HG02981 (cell line): ENCODE data around the gene MCMBP.
"Not testable (repeated sequence)": the region's sequence is repeated elsewhere in the genome, so short reads cannot be mapped to it uniquely, and the experiment has no call there.

Experiments
- ATAC-seq: cut with Tn5 transposase; IDR thresholded peaks from one replicate; pipeline ENCODE4 v1.9.1; 2021; ENCODE audit warnings: mild to moderate bottlenecking, moderate library complexity; ENCODE audit not compliant: unreplicated experiment

MCMBP gene

DNA sequence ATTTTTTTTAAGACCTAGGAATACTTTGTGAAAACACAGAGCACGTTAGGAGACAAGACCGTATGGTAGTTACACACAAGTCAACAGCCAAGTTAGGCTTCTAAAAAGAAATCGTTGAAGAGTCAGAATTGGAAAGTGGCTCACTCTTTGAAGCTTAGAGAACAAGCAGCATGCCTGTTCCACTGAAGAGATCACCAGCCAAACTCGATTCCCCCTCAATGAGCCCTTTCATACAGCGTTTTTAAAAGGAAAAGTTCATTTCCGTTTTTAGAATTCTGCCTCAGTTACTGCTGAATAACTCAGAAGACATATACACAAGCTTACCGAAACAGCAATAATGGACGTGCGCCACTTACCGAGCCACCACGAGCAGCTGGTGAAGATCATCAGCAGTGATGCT is 41.0 kb downstream of the MCMBP start:
- ATAC-seq: no peak

DNA sequence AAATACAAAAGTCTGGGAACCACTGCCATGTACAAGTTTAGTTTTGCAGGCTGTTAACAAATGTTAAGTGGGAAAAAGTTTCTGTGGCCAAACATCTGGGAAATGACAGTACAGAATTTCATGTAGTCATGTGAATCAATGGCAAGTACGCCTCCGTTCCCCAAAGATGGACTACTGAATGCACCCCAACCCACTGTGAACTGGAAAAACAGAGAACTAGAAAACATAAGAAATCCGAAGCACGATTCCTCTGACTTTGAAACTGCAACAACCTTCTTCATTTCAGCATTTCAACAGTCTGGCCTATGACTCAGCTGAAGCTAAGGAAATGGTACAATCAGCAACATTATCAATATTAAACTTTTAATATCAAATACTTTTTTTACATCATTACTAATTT is 41.8 kb downstream of the MCMBP start:
- no peak for ATAC-seq

DNA sequence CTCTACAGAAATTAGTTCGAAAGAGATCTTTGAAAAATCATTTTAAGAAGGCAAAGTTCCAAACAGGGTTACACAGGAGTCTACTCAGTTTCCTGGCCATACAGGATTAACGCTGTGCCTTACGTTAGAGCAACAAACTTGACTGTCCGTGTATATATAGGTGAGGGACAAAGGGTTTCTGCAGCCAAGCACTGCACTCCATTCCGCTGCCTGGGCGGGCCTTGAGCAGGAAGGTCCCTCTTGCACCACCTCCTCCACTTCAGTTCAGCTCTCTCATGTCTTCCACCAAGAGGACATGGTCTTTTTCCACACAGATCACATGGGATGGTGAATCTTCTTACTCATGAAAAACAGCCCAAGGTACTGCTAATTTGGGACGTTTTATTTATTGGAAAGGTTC is 43.2 kb downstream of the MCMBP start:
- no peak for ATAC-seq

DNA sequence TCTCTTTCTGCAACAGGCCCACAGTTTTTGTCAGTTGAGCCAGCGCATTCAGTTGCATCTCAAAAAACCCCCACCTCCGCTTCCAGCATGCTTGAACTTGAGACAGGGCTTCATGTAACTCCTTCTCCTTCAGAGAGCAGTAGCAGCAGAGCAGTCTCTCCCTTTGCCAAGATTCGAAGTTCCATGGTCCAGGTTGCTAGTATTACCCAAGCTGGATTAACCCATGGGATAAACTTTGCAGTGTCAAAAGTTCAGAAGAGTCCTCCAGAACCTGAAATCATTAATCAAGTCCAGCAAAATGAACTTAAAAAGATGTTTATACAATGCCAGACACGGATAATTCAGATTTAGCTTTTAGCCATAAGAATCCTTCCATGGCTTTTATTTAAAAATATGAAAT is 45.2 kb downstream of the MCMBP start:
- no peak for ATAC-seq

DNA sequence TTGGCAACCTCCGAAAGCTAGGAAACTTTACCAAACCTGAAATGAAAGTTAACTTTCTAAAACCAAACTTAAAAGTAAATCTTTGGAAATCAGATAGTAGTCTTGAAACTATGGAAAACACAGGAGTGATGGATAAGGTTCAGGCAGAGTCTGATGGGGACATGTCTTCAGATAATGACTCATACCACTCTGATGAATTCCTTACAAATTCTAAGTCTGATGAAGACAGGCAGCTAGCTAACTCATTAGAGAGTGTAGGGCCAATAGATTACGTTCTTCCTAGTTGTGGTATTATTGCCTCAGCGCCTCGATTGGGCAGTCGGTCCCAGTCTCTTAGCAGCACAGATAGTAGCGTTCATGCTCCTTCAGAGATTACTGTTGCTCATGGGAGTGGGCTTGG is 45.9 kb downstream of the MCMBP start:
- no peak for ATAC-seq

DNA sequence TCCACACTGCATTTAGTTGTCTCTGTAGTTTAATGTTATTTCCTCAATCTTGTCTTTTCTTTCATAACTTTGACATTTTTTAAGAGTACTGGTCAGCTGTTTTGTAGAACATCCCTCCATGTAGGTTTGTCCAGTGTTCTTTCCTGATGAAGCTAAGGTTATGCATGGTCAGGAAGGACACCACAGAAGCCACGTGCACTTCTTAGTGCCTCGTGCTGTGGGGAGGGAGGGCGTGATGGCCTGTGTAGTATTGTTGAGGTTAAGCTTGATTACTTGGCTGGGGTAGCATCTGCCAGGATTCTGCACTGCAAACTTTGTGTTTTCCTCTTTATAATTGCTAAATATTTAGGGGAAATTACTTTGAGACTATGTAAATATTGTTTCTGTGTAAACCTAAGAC is 48.3 kb downstream of the MCMBP start:
- ATAC-seq: no peak

DNA sequence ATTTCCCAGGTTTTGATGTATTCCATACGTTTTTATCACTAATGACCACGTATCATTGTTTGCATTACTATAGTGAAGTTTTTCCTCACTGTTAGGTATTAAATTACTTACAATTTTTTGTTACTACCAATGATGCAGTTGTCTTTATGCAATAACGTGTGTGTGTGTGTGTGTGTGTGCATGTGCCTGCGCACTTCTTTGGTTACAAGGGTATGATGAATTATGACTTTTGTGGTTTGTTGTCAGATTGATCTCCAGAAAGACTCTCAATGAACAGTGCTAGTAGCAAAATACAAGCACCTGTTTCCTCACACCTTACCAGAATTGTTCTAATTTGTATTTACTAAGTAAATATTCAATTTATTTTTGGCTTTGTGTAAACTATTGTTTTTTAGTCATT is 51.5 kb downstream of the MCMBP start:
- no peak for ATAC-seq

DNA sequence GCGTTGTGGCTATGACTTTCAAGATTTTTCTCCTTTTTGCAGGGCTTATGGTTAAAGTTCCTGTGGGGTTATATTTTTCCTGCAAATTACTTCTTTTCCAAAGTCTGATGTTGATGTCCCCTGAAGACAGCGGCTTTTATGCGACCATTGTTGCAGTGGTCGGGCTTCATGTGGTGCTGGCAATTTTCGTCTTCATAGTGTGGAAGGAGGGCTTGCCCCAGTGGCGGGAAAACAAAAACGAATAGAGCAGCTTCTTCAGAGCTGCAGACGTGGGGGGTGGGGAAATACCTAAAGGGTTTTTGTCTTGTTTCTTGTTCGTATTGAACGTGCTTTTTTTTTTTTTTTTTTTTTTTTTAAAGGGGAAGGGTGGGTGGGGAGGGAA is 53.8 kb downstream of the MCMBP start:
- ATAC-seq: no peak

DNA sequence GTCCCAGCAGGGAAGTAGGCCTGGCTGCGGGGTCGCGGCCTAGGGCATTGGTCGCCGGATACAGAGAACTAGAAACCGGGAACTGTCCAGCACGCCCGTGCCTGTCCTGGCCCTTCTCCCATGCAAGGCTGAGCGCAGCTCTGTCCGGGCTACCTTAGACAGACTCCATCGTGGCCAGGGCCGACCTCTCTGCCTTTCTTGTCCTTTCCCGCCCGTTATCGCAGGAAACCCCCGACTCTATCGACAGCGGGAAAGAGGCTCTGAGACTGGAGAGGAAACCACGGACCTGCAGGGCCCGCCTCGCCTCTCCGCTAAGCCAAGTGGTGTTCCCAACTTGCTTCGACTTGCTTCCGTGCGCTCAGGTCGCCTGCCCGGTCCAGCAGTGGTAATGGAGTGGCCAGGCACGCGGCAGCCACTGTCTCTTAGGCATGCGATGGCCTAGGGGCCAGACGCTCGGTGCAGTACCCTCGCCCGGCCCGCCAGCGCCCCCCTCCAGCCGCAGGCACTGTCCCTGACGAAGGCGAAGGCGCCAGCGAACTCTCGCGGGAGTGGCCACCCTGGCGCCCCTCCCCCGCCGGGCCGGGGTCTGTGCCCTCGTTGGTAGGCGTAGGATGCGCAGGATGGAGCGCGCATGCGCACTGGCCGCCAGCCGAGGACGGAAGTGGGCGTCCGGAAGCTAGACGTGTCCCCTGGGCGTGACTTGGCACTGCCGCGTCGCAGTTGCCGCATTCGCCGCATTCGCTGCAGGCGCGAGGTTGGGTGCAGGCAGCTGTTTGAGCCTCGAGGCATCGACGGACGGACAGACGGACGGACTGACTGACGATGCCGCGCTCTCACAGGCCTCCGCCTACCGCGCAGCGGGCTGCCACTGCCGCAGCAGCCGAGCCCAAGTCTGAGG is 54.4 kb downstream of the MCMBP start:
- no peak for ATAC-seq

DNA sequence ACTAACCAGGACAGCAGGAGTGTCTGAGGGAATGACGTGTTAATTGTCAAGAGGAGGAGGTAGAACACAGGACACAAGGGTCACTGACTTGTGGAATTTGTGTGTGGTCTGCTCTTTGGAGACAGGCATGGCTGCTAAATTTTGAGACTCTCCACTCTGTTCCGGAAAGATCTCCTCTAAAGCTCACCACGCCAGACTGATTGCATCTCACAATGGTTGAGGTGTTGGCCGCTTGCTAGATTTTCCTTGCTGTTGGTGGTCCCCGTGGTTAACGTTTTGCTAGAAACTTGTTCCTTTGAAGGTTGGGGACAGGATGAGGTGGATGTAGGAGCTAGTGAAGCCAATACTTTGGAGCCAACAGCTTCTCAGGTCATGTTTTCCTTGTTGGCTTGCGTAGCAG is 57.0 kb downstream of the MCMBP start:
- ATAC-seq: no peak

DNA sequence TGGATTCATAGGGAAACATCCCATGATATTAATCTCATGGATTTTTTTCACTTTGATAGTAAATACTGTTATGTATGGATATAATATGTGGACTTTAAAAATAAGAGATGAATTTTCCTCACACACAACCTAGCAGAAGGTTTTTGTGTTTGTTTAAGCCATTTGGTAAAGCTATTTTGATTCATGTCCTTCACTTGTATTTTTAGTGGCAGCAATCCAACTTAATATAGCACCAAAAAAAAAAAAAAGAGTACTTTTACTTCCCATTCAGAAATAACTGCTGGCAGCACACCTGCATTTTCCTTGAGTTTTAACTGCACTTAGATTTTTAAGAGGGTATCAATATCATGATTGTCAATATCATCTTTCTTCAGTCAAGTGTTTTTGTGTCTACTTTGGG is 60.0 kb downstream of the MCMBP start:
- ATAC-seq: no peak

DNA sequence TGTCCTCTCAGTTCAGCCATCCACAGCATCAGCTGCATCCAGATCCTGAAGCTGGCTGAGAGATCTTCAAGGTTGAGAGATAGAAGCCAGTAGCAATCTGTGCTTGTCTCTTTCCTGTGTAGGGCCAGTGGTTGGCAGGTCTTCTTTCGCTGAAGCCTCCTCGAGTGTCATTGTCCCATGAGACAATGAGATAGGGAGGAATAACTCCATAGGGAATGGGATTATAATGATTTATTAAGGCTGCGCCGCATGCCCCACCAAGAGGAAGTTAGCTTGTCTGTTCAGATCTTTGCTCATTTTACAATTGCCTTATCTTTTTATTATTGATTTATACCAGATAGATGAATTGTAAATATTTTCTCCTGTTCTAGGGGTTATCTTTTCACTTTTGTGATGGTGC is 61.5 kb downstream of the MCMBP start:
- no peak for ATAC-seq

DNA sequence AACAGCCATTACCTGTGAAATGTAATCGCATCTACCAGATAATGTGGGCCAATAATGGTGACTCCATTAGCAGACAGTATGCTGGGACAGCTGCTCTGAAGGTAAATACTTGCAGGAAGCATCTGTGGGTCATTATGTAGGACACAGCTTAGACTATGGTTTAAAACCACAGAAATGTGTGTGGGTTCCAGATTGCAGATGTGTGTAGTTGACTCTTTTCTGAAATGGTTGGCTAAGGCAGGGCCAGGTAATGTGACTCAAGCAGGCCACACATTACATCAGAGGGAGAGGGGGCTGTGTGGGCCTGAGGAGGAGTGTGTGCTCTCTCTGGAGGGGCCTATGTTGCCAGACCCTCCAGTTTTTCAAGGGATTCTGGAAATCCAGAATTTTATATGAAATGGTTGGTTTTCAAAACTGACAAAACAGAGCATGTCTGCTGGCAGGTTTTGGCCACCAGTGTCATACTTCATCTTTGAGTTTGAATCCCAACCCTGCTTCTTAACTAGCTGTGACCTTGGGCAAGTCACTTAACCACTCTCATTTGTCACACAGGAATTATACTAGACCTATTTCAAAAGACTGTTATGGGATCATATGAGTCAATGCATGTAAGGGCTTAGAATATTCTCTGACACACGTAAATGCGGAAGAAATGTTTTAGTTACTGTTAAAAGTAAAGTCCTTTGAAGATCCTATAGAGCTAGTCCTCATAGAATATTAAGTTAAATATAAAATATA is 64.5 kb downstream of the MCMBP start:
- peak; percentile 84 for ATAC-seq

DNA sequence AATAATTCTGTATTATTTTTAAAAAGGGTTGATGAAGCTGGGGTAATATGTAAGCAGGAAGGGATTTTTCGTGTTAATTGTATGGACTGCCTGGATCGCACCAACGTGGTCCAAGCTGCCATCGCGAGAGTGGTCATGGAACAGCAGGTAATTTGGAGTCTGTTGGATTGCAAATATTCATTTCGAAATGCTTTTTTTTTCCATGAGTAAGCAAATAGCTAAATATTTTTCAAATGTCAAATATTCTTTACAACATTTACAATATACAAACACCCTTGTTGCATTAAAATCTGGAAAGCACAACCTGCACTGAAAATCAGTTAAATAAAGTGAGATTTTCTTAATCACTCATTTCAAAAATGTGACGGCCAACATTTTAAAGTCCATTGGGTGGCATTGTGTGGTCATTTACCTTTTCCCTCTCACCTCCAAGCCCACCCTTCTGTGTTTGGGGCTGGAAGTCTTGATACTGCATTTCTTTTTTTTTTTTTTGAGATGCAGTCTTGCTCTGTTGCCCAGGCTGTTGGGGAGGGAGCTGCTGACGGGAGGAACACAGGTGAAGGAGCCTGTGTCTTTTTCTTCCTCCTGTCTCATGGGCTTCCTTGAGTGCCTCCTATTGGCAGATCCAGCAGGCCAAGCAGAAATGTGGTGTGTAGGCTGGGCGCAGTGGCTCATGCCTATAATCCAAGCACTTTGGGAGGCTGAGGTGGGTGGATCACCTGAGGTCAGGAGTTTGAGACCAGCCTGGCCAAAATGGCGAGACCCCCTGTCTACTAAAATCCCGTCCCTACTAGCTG is 66.1 kb downstream of the MCMBP start:
- no peak for ATAC-seq

DNA sequence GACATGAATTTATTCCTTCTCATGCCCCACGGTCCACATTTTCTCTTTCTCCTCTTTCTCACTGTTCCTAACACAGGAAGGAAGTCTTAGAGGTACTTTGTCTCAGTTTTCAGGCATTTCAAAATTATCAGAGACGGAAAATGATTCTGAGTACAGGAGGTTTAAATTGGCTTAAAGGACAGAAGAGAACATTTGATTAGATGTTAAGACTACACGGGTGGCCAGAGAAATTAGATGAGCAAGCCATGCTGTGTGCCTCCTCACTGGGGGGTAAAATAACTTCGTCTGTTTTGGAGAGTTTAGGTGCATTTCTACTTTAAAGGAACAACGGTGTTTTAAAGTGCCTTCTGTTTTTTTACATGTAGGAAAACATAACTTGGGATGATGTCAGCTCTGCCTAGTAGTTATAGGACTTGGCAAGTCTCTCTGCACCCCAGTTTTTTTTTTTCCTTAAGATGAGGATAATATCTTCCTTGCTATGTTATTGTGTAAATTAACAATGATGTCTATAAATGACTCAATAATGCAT is 66.9 kb downstream of the MCMBP start:
- ATAC-seq: no peak

DNA sequence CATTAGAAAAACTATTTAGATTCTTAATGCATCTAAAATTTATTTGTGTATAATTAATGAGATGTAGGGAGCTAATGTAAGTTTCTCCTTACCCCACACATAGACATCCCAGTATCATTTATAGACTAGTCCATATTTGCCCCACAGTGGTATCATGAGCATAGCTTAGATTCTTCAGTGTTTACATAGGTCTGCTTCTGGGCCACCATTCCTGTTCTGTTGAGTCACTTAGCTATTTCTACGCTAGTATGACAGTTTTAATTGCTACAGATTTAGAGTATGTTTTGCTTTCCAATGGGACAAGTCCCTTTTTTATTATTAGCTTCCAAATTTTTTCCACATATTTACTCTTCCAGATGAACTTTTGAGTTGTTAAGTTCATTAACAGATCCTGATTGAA is 69.4 kb downstream of the MCMBP start:
- ATAC-seq: no peak

DNA sequence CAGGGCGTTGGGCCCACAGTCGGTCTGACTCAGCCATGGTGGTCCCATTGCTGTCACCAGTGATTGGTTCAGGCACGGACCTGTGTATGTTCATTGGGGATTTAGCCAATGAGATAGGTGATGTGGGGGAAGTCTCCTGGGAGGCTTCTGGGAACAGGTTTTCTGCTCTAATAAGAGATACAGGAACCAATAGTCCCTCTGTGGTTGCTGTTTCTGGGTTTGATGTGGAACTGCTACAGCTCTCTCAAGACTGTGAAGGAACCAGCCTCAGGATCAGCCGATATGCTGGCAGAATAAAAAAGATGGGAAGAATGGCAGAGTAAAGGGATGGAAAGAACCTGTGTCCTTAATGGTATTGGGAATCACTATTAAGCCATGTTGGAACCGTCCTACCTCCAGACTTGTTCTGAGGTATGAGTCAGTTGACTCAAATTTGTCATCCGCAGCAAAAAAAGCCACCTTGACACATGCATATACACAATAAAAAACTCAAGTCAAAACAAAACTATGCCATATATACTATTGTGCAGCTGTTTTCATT is 70.6 kb downstream of the MCMBP start:
- no peak for ATAC-seq

DNA sequence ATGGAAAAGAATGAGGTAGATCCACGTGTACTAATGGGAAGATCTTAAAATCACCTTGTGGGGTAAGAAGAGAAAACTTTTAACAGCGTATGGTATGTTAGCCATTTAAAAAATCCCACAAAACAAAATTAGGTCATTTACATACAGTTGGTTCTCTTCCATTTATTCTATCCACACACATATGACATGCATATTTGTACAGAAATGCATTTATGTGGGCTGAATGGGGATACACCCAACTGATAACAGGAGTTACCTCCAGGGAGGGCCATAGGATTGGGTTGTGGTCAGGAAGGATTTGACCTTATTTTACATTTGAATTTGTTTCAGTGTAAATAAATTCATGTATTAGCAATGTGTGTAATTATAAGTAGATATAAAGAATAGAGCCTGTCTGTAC is 71.5 kb downstream of the MCMBP start:
- ATAC-seq: no peak

DNA sequence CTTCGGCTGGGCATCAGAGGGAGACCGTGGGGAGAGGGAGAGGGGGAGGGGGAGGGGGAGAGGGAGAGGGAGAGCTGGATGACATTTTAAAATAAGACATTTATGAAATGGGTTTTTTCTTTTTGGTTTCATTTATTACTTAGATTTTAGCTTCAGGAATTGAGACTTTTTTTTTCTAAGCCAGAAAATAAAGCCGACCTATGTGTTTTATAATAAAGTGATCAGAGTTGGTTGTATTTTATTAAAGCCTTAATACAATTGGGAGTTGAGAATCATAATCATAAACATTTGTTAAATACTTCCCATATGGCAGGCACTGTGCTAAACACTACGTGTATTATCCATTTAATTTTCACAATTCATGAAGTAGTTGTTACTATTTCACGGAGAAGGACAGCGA is 76.6 kb downstream of the MCMBP start:
- ATAC-seq: no peak

DNA sequence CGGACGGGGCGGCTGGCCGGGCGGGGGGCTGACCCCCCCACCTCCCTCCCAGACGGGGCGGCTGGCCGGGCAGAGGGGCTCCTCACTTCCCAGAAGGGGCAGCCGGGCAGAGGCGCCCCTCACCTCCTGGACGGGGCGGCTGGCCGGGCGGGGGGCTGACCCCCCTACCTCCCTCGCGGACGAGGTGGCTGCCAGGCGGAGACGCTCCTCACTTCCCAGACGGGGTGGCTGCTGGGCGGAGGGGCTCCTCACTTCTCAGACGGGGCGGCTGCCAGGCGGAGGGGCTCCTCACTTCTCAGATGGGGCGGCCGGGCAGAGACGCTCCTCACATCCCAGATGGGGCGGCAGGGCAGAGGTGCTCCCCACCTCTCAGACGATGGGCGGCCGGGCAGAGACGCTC is 77.5 kb downstream of the MCMBP start:
- ATAC-seq: not testable (repeated sequence)

DNA sequence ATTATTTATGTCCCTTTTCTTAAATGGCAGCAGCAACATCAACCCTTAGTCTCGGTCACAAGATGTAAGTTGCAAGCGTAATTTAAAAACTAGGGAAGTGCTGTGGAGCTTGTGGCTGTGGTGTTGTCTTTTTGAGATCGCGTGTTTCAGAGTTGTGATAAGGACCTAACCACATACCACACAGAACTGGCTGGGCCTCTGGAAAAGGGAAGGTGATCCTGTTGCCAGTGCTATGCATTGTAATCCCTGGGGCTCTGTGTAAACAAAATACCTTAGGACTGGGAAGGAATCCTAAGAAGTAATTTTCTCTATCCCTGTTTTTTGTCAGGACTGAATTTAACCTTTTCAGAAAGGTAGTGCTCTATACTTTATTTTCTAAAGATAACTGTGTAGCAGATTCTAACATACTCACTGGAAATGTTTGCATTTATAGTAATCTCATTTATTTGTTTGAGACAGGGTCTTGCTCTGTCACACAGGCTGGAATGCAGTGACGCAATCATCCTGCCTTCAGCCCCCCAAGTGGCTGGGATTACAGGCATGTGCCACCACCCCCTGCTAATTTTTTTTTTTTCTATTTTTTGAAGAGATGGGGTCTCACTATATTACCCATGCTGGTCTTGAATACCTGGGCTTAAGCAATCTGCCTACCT is 86.4 kb downstream of the MCMBP start:
- ATAC-seq: no peak
